Stimulated activated CD8-positive, alpha-beta memory T cell treated with anti-CD3 and anti-CD28 coated beads, Interleukin-4, amount 100 ng/mL, for 4 hours (primary cell): ENCODE data around the gene ELL3.
"Not testable (repeated sequence)": the region's sequence is repeated elsewhere in the genome, so short reads cannot be mapped to it uniquely, and the experiment has no call there.

Experiments
- DNase-seq, 2 donors: peaks; one replicate each; pipeline ENCODE4 v3.0.0-alpha.2; 2020; ENCODE audit warnings: low read depth in 2 of 2, low spot score in 1 of 2

Gene ELL3

GRCh38 chr15:43792761-43793476 lies 16.2 kb upstream of the ELL3 start:
- no peak for DNase-seq

- DNase-seq, result peak; percentile 99 to 100
Observed at GRCh38 chr15:43791993-43792760, 15.4 kb upstream of the ELL3 start, which contains the start of gene SERF2. Gene SERF2, plus strand, starts transcription at chr15:43792320. Its CDS starts 57 bp downstream, at chr15:43792377.

- DNase-seq, result no peak
Observed at GRCh38 chr15:43789409-43789808, 12.6 kb upstream of the ELL3 start.

GRCh38 chr15:43779016-43779415 lies 2.2 kb upstream of the ELL3 start:
- no peak for DNase-seq

GRCh38 chr15:43777267-43777914 lies 625 bp upstream of the ELL3 start:
- DNase-seq, result peak; percentile 68 to 69

GRCh38 chr15:43776101-43776717 lies 557 bp downstream of the ELL3 start:
- DNase-seq, result no peak

GRCh38 chr15:43775411-43775965 lies 1.3 kb downstream of the ELL3 start:
- DNase-seq, result no peak

GRCh38 chr15:43774062-43774461 lies 2.7 kb downstream of the ELL3 start:
- no peak for DNase-seq

- no peak for DNase-seq
Observed at GRCh38 chr15:43772624-43773023, 4.1 kb downstream of the ELL3 start.

- no peak for DNase-seq
Observed at GRCh38 chr15:43771816-43772215, 5.0 kb downstream of the ELL3 start.

- DNase-seq, result no peak
Observed at GRCh38 chr15:43769584-43770228, 7.1 kb downstream of the ELL3 start.

GRCh38 chr15:43763819-43764446 lies 12.8 kb downstream of the ELL3 start:
- DNase-seq, result no peak

- DNase-seq, result no peak
Observed at GRCh38 chr15:43762824-43763223, 13.9 kb downstream of the ELL3 start.

GRCh38 chr15:43751885-43752284 lies 24.9 kb downstream of the ELL3 start:
- no peak for DNase-seq

- peak in 1 of 2 donors; percentile 18 for DNase-seq
Observed at GRCh38 chr15:43749690-43750345, 26.9 kb downstream of the ELL3 start.

GRCh38 chr15:43748376-43748775 lies 28.4 kb downstream of the ELL3 start:
- DNase-seq, result no peak

GRCh38 chr15:43746903-43747309 lies 29.9 kb downstream of the ELL3 start:
- DNase-seq, result not testable (repeated sequence)

- DNase-seq, result peak; percentile 51 to 80
Observed at GRCh38 chr15:43746245-43746902, 30.4 kb downstream of the ELL3 start, which contains the start of gene PDIA3. Gene PDIA3, plus strand, starts transcription at chr15:43746438. Its CDS starts 102 bp downstream, at chr15:43746540.

- no peak for DNase-seq
Observed at GRCh38 chr15:43735416-43735815, 41.4 kb downstream of the ELL3 start.
